ENCODE results near the gene IFNAR1.

DNA sequence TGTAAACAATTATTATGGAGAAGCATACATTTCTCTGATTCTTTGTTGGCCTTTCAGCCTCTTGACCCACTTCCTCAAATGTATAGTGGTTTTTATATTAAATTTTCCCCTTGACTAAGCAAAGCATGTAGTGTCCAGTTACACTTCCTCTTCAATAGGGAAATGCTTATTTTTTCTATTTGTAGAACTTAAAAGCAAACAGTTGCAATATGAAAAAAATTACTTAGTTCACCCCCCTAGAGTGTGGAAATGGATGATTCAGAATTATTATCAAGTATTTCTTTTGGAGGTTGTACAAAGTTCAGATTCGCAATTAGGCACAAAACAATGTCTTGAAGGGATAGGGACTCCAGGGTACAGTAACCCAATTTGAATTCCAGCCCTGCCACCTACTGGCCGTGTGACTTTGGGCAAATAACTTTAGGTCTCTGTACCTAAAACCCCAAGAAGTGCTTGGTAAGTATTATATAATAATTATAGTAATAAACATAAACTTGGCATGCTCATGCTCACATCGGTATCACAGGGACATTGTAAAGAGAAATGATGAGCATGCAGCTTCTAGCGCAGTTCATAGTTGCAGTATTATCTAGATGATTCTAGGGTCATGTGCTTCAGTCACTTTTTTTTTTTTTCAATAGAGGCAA is 49.8 kb downstream of the IFNAR1 start:
- TF ChIP-seq, protein P1, sequence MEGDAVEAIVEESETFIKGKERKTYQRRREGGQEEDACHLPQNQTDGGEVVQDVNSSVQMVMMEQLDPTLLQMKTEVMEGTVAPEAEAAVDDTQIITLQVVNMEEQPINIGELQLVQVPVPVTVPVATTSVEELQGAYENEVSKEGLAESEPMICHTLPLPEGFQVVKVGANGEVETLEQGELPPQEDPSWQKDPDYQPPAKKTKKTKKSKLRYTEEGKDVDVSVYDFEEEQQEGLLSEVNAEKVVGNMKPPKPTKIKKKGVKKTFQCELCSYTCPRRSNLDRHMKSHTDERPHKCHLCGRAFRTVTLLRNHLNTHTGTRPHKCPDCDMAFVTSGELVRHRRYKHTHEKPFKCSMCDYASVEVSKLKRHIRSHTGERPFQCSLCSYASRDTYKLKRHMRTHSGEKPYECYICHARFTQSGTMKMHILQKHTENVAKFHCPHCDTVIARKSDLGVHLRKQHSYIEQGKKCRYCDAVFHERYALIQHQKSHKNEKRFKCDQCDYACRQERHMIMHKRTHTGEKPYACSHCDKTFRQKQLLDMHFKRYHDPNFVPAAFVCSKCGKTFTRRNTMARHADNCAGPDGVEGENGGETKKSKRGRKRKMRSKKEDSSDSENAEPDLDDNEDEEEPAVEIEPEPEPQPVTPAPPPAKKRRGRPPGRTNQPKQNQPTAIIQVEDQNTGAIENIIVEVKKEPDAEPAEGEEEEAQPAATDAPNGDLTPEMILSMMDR (IDR thresholded peaks at IDR 0.05): peak; percentile 23 to 63 (median 36)
- no peak for TF ChIP-seq POLR2A (IDR thresholded peaks at IDR 0.05)
- TF ChIP-seq POLR2AphosphoS5 (IDR thresholded peaks at IDR 0.05): no peak
- TF ChIP-seq EP300 (IDR thresholded peaks at IDR 0.05): no peak
